Upper lobe of right lung (tissue), 1 donor: ENCODE data around the gene P2RY14. TPM values are rescaled to one million over a fixed set of nuclear protein-coding genes. Genes with fewer than 3 reads are reported as not detected.

Experiments used
- ATAC-seq: fragments of 200-7000 bp; cut with Tn5 transposase; one replicate; pipeline ENCODE4 v1.9.1; 2020; ENCODE audit warnings: mild to moderate bottlenecking, moderate library complexity
- DNase-seq: peaks from one replicate; pipeline ENCODE4 v3.0.0-alpha.2; 2020
- H3K27ac ChIP-seq: fragments of 200-600 bp; one replicate; pipeline ENCODE4 v1.8.0; 2022
- H3K27me3 ChIP-seq: fragments of 200-600 bp; one replicate; pipeline ENCODE4 v1.8.0; 2022; ENCODE audit warnings: mild to moderate bottlenecking
- H3K36me3 ChIP-seq: fragments of 200-600 bp; one replicate; pipeline ENCODE4 v1.8.0; 2022
- H3K4me1 ChIP-seq: fragments of 200-600 bp; one replicate; pipeline ENCODE4 v1.8.0; 2022
- H3K4me3 ChIP-seq: fragments of 200-600 bp; one replicate; pipeline ENCODE4 v1.8.0; 2022; ENCODE audit warnings: mild to moderate bottlenecking
- H3K9me3 ChIP-seq: fragments of 200-600 bp; one replicate; pipeline ENCODE4 v1.8.0; 2022
- intact Hi-C: fragments of 100-400 bp; cut with DNase I; formaldehyde crosslinking; loops from one replicate; pipeline ENCODE4 v1.11.0; 2022
- long read RNA-seq: library from polyadenylated mRNA; unstranded; transcript quantifications from one replicate; pipeline ENCODE4 v2.0.0, GENCODE V29; 2021
- total RNA-seq: library from RNA; stranded (reverse); fragmentation: NEBNext Ultra II Directional; extraction: Animal tissue kit (Norgen Biotek cat#: 25700); gene quantifications from one replicate; pipeline ENCODE4 v1.2.1, GENCODE V29; 2021
- TF ChIP-seq, protein P1 (sequence below): fragments of 200-600 bp; IDR thresholded peaks from one replicate; pipeline ENCODE4 v1.8.0; 2022; ENCODE audit warnings: antibody characterized with exemption
- donor health status: DM: no; HTN: yes; CAD: no; lungs with severe emphysema.

The P2RY14 gene
- 7.2 TPM for total RNA-seq
- long read RNA-seq, partial matches to known transcripts = 0 of 6 reads
- long read RNA-seq, other reads (novel, unspliced or antisense) = 1 of 6 reads

DNA sequence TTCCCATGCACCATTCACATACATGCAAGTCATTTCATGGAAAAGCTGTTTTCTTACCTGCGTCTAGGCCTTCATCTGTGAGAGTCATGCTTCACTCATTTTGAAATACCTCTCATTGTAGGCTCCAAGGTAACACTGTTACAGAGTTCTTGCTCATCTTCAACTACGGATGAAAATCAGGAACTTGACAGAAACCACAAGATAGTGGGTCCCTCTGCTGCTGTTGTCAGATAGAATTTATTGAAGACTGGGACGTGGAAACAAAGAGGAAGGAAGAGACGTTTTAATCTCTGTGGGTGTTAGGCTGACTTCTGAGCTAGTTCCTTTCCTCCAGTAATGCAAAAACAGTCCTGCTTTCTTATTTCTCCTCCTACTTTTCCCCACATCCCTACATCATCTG, at the start of gene P2RY14:
TSS of gene P2RY14 (minus strand) at position 313 of the 400 bp plus-strand sequence. CDS start 64,226 bp downstream, outside the sequence.
- Histone ChIP-seq H3K9me3 (no peaks in the 10 kb centered on the region), H3K4me3 (no peak within 1 kb of the TSS), H3K27me3 (no peaks in the 10 kb centered on the region), H3K36me3 (no peaks in the 10 kb centered on the region), H3K4me1 (no peaks in the 10 kb centered on the region), H3K27ac (peak within 1 kb of the TSS; percentile 13)
- intact Hi-C loops = no loop called here
- DNase-seq (no peak), ATAC-seq (peak; percentile 89)
- TF ChIP-seq, protein P1, sequence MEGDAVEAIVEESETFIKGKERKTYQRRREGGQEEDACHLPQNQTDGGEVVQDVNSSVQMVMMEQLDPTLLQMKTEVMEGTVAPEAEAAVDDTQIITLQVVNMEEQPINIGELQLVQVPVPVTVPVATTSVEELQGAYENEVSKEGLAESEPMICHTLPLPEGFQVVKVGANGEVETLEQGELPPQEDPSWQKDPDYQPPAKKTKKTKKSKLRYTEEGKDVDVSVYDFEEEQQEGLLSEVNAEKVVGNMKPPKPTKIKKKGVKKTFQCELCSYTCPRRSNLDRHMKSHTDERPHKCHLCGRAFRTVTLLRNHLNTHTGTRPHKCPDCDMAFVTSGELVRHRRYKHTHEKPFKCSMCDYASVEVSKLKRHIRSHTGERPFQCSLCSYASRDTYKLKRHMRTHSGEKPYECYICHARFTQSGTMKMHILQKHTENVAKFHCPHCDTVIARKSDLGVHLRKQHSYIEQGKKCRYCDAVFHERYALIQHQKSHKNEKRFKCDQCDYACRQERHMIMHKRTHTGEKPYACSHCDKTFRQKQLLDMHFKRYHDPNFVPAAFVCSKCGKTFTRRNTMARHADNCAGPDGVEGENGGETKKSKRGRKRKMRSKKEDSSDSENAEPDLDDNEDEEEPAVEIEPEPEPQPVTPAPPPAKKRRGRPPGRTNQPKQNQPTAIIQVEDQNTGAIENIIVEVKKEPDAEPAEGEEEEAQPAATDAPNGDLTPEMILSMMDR = no peak

DNA sequence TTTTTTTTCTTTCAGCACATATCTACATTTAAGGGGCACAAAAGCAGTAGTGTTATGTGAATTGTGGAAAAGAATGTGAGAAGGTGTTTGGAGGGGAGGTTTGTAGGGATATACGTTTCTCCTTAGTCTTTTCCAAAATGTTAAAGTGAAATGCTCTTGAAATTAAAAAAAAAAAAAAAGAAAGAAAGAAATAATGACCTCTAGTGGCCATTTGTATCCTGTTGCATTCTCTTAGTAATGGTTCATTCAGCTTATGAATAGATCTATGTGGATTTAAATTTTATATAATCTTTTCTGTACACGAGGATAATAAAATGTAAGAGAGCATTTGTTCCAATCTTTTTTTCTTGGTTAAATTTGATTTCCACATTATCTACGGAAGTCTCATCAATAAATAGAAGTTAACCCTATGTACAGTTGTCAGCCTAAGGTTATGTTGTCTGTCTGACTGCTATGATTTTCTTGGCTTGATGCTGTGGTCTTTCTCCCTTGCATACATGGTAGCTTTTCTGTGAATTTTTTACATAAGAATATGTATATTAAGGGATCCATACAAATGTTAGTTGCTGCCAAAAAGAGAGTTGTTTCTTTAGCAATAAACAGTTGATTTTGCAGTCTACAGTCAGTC, 49.3 kb upstream of the P2RY14 start:
- H3K9me3 ChIP-seq = no peaks in the 10 kb centered on the region
- no peaks in the 10 kb centered on the region for H3K36me3 ChIP-seq
- H3K27me3 ChIP-seq = no peaks in the 10 kb centered on the region
- DNase-seq (no peak), ATAC-seq (no peak)
- TF ChIP-seq, protein P1 = peak; percentile 73
- H3K4me1 ChIP-seq = peaks cover 4% of the 10 kb centered on the region
- peak overlapping the region; percentile 32 for H3K4me3 ChIP-seq
- no peak overlapping the region for H3K27ac ChIP-seq
- intact Hi-C loops = no loop called here

- TF ChIP-seq, protein P1 = no peak
- ATAC-seq = peak; percentile 75
Measured at GRCh38 chr3:151322511-151322910, 44.2 kb upstream of the P2RY14 start.

GRCh38 chr3:151321526-151321925, 43.2 kb upstream of the P2RY14 start:
- TF ChIP-seq, protein P1 = no peak
- H3K36me3 ChIP-seq = no peaks in the 10 kb centered on the region
- H3K27me3 ChIP-seq = no peaks in the 10 kb centered on the region
- intact Hi-C loops = no loop called here
- ATAC-seq = no peak
- no peaks in the 10 kb centered on the region for H3K4me1 ChIP-seq
- H3K4me3 ChIP-seq = no peak overlapping the region
- no peak overlapping the region for H3K27ac ChIP-seq
- no peak for DNase-seq
- H3K9me3 ChIP-seq = no peaks in the 10 kb centered on the region

More at GRCh38 chr3:151322511-151322910, 44.2 kb upstream of the P2RY14 start:
- Histone ChIP-seq H3K27me3 (no peaks in the 10 kb centered on the region), H3K27ac (no peak overlapping the region), H3K9me3 (no peaks in the 10 kb centered on the region), H3K4me1 (peaks cover 4% of the 10 kb centered on the region), H3K4me3 (no peak overlapping the region), H3K36me3 (no peaks in the 10 kb centered on the region)
- DNase-seq = no peak
- intact Hi-C loops = no loop called here

DNA sequence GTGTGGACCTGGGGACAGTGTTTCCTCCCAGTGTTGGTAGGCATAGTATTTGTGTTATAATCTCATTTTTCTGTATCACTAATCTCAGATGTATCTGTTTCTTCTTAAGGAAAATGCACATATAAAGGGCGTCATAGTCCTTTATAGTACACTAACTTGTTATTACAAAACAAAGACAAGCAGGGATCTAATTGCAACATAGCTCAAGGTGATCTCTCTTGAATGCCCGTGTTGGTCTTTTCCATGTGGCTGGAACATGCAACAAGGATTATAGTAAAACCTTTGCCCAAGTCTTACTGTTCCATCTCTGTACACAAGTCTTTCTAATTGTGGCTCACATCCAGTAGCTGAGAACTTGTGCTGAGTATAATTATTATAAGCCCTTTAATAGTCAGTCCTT, 41.8 kb upstream of the P2RY14 start:
- DNase-seq (no peak), ATAC-seq (no peak)
- TF ChIP-seq, protein P1 = no peak
- Histone ChIP-seq H3K9me3 (no peaks in the 10 kb centered on the region), H3K27ac (no peak overlapping the region), H3K4me3 (no peak overlapping the region), H3K27me3 (no peaks in the 10 kb centered on the region), H3K4me1 (no peaks in the 10 kb centered on the region), H3K36me3 (no peaks in the 10 kb centered on the region)
- intact Hi-C loops = no loop called here
